ENCODE results near the gene NOM1. TPM values are rescaled to one million over a fixed set of nuclear protein-coding genes. Genes with fewer than 3 reads are reported as not detected.

NOM1 gene
- total and polyA plus RNA-seq, 9 donors: 9.4 to 20.1 (median 13.6) TPM

GRCh38 chr7:157018328-157018996 is 69.0 kb downstream of the NOM1 start:
- no peaks in the 10 kb centered on the region for H3K36me3 ChIP-seq (ENCODE audit: control insufficient read depth, insufficient read depth, low read length)
- H3K27me3 ChIP-seq (ENCODE audit: control insufficient read depth, insufficient read depth, low read length): peaks cover 96% of the 10 kb centered on the region
- no peaks in the 10 kb centered on the region for H3K9me3 ChIP-seq (replicated peaks; ENCODE audit: control insufficient read depth, low read depth, low read length)
- H3K4me3 ChIP-seq (ENCODE audit: low read length): no peak overlapping the region
- peaks cover 11% of the 10 kb centered on the region for H3K4me1 ChIP-seq (ENCODE audit: control insufficient read depth, insufficient read depth, low read length)
- H3K27ac ChIP-seq (ENCODE audit: low read length): no peak overlapping the region
- 1% methylated on average over 38 of the region's 49 CpGs for WGBS (ENCODE audit: insufficient coverage)
- no peak for DNase-seq

GRCh38 chr7:157018997-157019608 is 69.6 kb downstream of the NOM1 start:
- peaks cover 11% of the 10 kb centered on the region for H3K4me1 ChIP-seq (ENCODE audit: control insufficient read depth, insufficient read depth, low read length)
- DNase-seq: no peak
- H3K36me3 ChIP-seq (ENCODE audit: control insufficient read depth, insufficient read depth, low read length): no peaks in the 10 kb centered on the region
- H3K27ac ChIP-seq (ENCODE audit: low read length): no peak overlapping the region
- WGBS (ENCODE audit: insufficient coverage): 1% methylated on average over 43 of the region's 50 CpGs
- no peak overlapping the region for H3K4me3 ChIP-seq (ENCODE audit: low read length)
- peaks cover 93% of the 10 kb centered on the region for H3K27me3 ChIP-seq (ENCODE audit: control insufficient read depth, insufficient read depth, low read length)
- no peaks in the 10 kb centered on the region for H3K9me3 ChIP-seq (replicated peaks; ENCODE audit: control insufficient read depth, low read depth, low read length)

GRCh38 chr7:157019718-157020451 is 70.4 kb downstream of the NOM1 start:
- Histone ChIP-seq H3K36me3 (ENCODE audit: control insufficient read depth, insufficient read depth, low read length) (no peaks in the 10 kb centered on the region), H3K4me1 (ENCODE audit: control insufficient read depth, insufficient read depth, low read length) (peaks cover 11% of the 10 kb centered on the region), H3K4me3 (ENCODE audit: low read length) (no peak overlapping the region), H3K9me3 (replicated peaks; ENCODE audit: control insufficient read depth, low read depth, low read length) (no peaks in the 10 kb centered on the region), H3K27ac (ENCODE audit: low read length) (no peak overlapping the region), H3K27me3 (ENCODE audit: control insufficient read depth, insufficient read depth, low read length) (peaks cover 93% of the 10 kb centered on the region)
- no peak for DNase-seq
- WGBS (ENCODE audit: insufficient coverage): 0% methylated on average over 4 of the region's 25 CpGs

GRCh38 chr7:157020514-157021070 is 71.1 kb downstream of the NOM1 start:
- Histone ChIP-seq H3K36me3 (ENCODE audit: control insufficient read depth, insufficient read depth, low read length) (no peaks in the 10 kb centered on the region), H3K4me3 (ENCODE audit: low read length) (no peak overlapping the region), H3K27ac (ENCODE audit: low read length) (no peak overlapping the region), H3K4me1 (ENCODE audit: control insufficient read depth, insufficient read depth, low read length) (peaks cover 11% of the 10 kb centered on the region), H3K27me3 (ENCODE audit: control insufficient read depth, insufficient read depth, low read length) (peaks cover 89% of the 10 kb centered on the region), H3K9me3 (replicated peaks; ENCODE audit: control insufficient read depth, low read depth, low read length) (no peaks in the 10 kb centered on the region)
- WGBS (ENCODE audit: insufficient coverage): 3% methylated on average over 35 of the region's 38 CpGs
- DNase-seq: no peak

- H3K27me3 ChIP-seq (ENCODE audit: control insufficient read depth, insufficient read depth, low read length): peaks cover 85% of the 10 kb centered on the region
- H3K27ac ChIP-seq (ENCODE audit: low read length): no peak overlapping the region
- DNase-seq: no peak
- H3K4me1 ChIP-seq (ENCODE audit: control insufficient read depth, insufficient read depth, low read length): peaks cover 11% of the 10 kb centered on the region
- no peak overlapping the region for H3K4me3 ChIP-seq (ENCODE audit: low read length)
- no peaks in the 10 kb centered on the region for H3K9me3 ChIP-seq (replicated peaks; ENCODE audit: control insufficient read depth, low read depth, low read length)
- no peaks in the 10 kb centered on the region for H3K36me3 ChIP-seq (ENCODE audit: control insufficient read depth, insufficient read depth, low read length)
- WGBS (ENCODE audit: insufficient coverage): under 1% methylated on average over 83 of the region's 84 CpGs
These were observed 71.8 kb downstream of the NOM1 start for GRCh38 chr7:157021071-157021870.

GRCh38 chr7:157021871-157022680 is 72.6 kb downstream of the NOM1 start:
- Histone ChIP-seq H3K9me3 (replicated peaks; ENCODE audit: control insufficient read depth, low read depth, low read length) (no peaks in the 10 kb centered on the region), H3K4me3 (ENCODE audit: low read length) (no peak overlapping the region), H3K36me3 (ENCODE audit: control insufficient read depth, insufficient read depth, low read length) (no peaks in the 10 kb centered on the region), H3K27ac (ENCODE audit: low read length) (no peak overlapping the region), H3K4me1 (ENCODE audit: control insufficient read depth, insufficient read depth, low read length) (peaks cover 11% of the 10 kb centered on the region), H3K27me3 (ENCODE audit: control insufficient read depth, insufficient read depth, low read length) (peaks cover 77% of the 10 kb centered on the region)
- 3% methylated on average over 16 of the region's 30 CpGs for WGBS (ENCODE audit: insufficient coverage)
- no peak for DNase-seq

Other genes with a start within 250 kb of the NOM1 start
- 42.8 TPM for gene LMBR1, start 56.5 kb upstream of the NOM1 start, total RNA-seq
- gene LMBR1, start 56.5 kb upstream of the NOM1 start, polyA plus RNA-seq (ENCODE audit: insufficient read depth in 1 of 8, insufficient read length in 8 of 8, low replicate concordance in 1 of 8): 10 to 100 TPM; 25.3 to 40.7 (median 30.7) TPM
- gene MNX1, start 61.0 kb downstream of the NOM1 start, total RNA-seq: not detected
- under 1 TPM in 3 of 8 donors, not detected in 5; 0.08 to 0.25 (median 0.16) TPM for gene MNX1, start 61.0 kb downstream of the NOM1 start, polyA plus RNA-seq (ENCODE audit: insufficient read depth in 1 of 8, insufficient read length in 8 of 8, low replicate concordance in 1 of 8)
- 39.4 TPM for gene UBE3C, start 189.2 kb downstream of the NOM1 start, total RNA-seq
- 10 to 100 TPM; 29.7 to 39.9 (median 33.3) TPM for gene UBE3C, start 189.2 kb downstream of the NOM1 start, polyA plus RNA-seq (ENCODE audit: insufficient read depth in 1 of 8, insufficient read length in 8 of 8, low replicate concordance in 1 of 8)

Measured in muscle of leg (tissue), 11 donors.